K562 (cell line): ENCODE results near the gene C1orf198. TPM values are rescaled to one million over a fixed set of nuclear protein-coding genes. Genes with fewer than 3 reads are reported as not detected.
A peak's percentile ranks its signal among the peaks of the same experiment; 100 is the strongest.

ENCODE experiments used
- ATAC-seq: fragments of 200-7000 bp; cut with Tn5 transposase; 3 replicates; pipeline ENCODE4 v1.9.1; 2020; ENCODE audit warnings: moderate library complexity
- BruUV-seq: library from RNA; stranded (reverse); fragments of 400-500 nt; replicated peaks from 2 replicates; lab custom pipeline; 2021; lab: Mats Ljungman, UMichigan
- CTCF ChIA-PET: fragments of 300-600 bp; formaldehyde crosslinking; extraction: SDS; loops from one replicate; lab custom pipeline; 2021; ENCODE audit warnings: low intra/inter-chr PET ratio; lab: Yijun Ruan, JAX
- POLR2A ChIA-PET: fragments of 300-600, 350-650 bp; sonication (Branson Sonifier 250); formaldehyde crosslinking; extraction: SDS; loops from one replicate; lab custom pipeline; 2021; ENCODE audit warnings: antibody characterized with exemption, inconsistent platforms; lab: Yijun Ruan, JAX
- DNase-seq, 4 experiments: peaks; one replicate each; pipeline versions ENCODE4 v3.0.0 to v3.0.0-alpha.2; 2011 to 2018; ENCODE audit warnings: low spot score in 3 of 4, mixed read lengths in 3 of 4; ENCODE audit errors: extremely low read depth in 1 of 4
- FAIRE-seq: peaks from 2 replicates; lab custom pipeline; 2011; peaks lifted over from hg19 to GRCh38; lab: Jason Lieb, UNC
- H2AFZ ChIP-seq: 2 replicates; pipeline ENCODE4 v1.6.0; 2011; ENCODE audit warnings: low read depth, low read length, control low read depth, inconsistent platforms
- H3K27ac ChIP-seq: fragments of 200-600 bp; 3 replicates; pipeline ENCODE4 v1.8.0; 2011; ENCODE audit warnings: low read depth, mild to moderate bottlenecking, control low read depth, inconsistent platforms, low read length, moderate library complexity, mixed read lengths; ENCODE audit errors: extremely low read depth
- H3K27me3 ChIP-seq, 2 experiments: fragments of 300-600 bp in 1 of 2; 2 replicates in 1 of 2; 3 replicates in 1 of 2; pipeline versions ENCODE4 v1.6.0 to v1.8.0; 2011; ENCODE audit warnings: inconsistent platforms in 2 of 2, low read length in 2 of 2, mild to moderate bottlenecking in 1 of 2, mixed read lengths in 1 of 2, moderate library complexity in 1 of 2; ENCODE audit not compliant: control insufficient read depth in 2 of 2, insufficient read depth in 2 of 2
- H3K36me3 ChIP-seq: fragments of 300-600 bp; 3 replicates; pipeline ENCODE4 v1.8.0; 2011; ENCODE audit warnings: mild to moderate bottlenecking, low read length, inconsistent platforms; ENCODE audit not compliant: control insufficient read depth, insufficient read depth
- H3K4me1 ChIP-seq, 2 experiments: fragments of 200-600 bp in 1 of 2; replicated peaks in 1 of 2; 2 replicates in 1 of 2; 3 replicates in 1 of 2; pipeline versions ENCODE4 v1.5.1 to v1.8.0; 2011; ENCODE audit warnings: inconsistent platforms in 2 of 2, low read length in 2 of 2, mild to moderate bottlenecking in 1 of 2, mixed read lengths in 1 of 2, moderate library complexity in 1 of 2; ENCODE audit not compliant: control insufficient read depth in 2 of 2, insufficient read depth in 2 of 2
- H3K4me2 ChIP-seq: 2 replicates; pipeline ENCODE4 v1.6.1; 2011; ENCODE audit warnings: low read length, control low read depth, inconsistent platforms, mixed read lengths; ENCODE audit not compliant: insufficient read depth
- H3K4me3 ChIP-seq: fragments of 200-600 bp; sonication (generic), shearing (Covaris generic); 2 replicates; pipeline ENCODE4 v1.5.1; 2016; ENCODE audit warnings: control low read depth, inconsistent platforms
- H3K79me2 ChIP-seq: fragments of 200-600 bp; 3 replicates; pipeline ENCODE4 v1.8.0; 2011; ENCODE audit warnings: low read length, inconsistent platforms; ENCODE audit not compliant: control insufficient read depth, insufficient read depth
- H3K9ac ChIP-seq, 2 experiments: 2 replicates each; pipeline versions ENCODE4 v1.6.0 to v1.6.1; 2011; ENCODE audit warnings: low read depth in 2 of 2, low read length in 2 of 2, control low read depth in 1 of 2, inconsistent platforms in 1 of 2, mild to moderate bottlenecking in 1 of 2, mixed read lengths in 1 of 2; ENCODE audit not compliant: insufficient read depth in 1 of 2
- H3K9me1 ChIP-seq: one replicate; pipeline ENCODE4 v1.6.0; 2011; ENCODE audit warnings: inconsistent platforms, mild to moderate bottlenecking, low read length, moderate library complexity; ENCODE audit not compliant: control insufficient read depth, insufficient read depth
- H3K9me3 ChIP-seq: replicated peaks from 2 replicates; pipeline ENCODE4 v1.5.1; 2011; ENCODE audit warnings: low read depth, low read length, inconsistent platforms; ENCODE audit not compliant: control insufficient read depth, insufficient read depth
- H4K20me1 ChIP-seq: replicated peaks from 2 replicates; pipeline ENCODE4 v1.6.1; 2011; ENCODE audit warnings: low read length, inconsistent platforms, mixed read lengths; ENCODE audit not compliant: control insufficient read depth, insufficient read depth
- HMG20B ChIP-seq: fragments of 250-450 bp; sonication (Bioruptor Pico); IDR thresholded peaks from 2 replicates; pipeline ENCODE4 v1.5.0; 2021; ENCODE audit warnings: mild to moderate bottlenecking
- KDM5B ChIP-seq: fragments of 200-600 bp; sonication (generic); IDR thresholded peaks from 2 replicates; pipeline ENCODE4 v1.6.1; 2012; ENCODE audit warnings: low read depth, mild to moderate bottlenecking, moderate library complexity, low read length, control low read depth, inconsistent platforms; ENCODE audit not compliant: insufficient replicate concordance
- RBM14 ChIP-seq: fragments of 200-400 bp; formaldehyde crosslinking; IDR thresholded peaks from 2 replicates; pipeline ENCODE4 v1.6.1; 2018; ENCODE audit warnings: low read depth, mild to moderate bottlenecking, low read length, moderate library complexity, borderline replicate concordance; ENCODE audit not compliant: insufficient read depth
- SIN3A ChIP-seq, 2 experiments: fragments of 150-350 bp in 1 of 2; IDR thresholded peaks; 2 replicates each; pipeline ENCODE4 v1.6.1; 2011 to 2016; ENCODE audit warnings: borderline replicate concordance in 2 of 2, low read depth in 2 of 2, low read length in 2 of 2, mild to moderate bottlenecking in 2 of 2, moderate library complexity in 2 of 2; ENCODE audit not compliant: control insufficient read depth in 1 of 2
- SMARCE1 ChIP-seq: fragments of 450-650 bp; IDR thresholded peaks from 2 replicates; pipeline ENCODE4 v1.7.1; 2016; ENCODE audit warnings: mild to moderate bottlenecking
- ZFP36 ChIP-seq: fragments of 150-350 bp; IDR thresholded peaks from 2 replicates; pipeline ENCODE4 v1.6.1; 2018; ENCODE audit warnings: low read length, low read depth; ENCODE audit not compliant: partially characterized antibody
- ZNF24 ChIP-seq: fragments of 450-650 bp; IDR thresholded peaks from 2 replicates; pipeline ENCODE4 v1.6.1; 2016
- ZNF263 ChIP-seq: sonication (generic); formaldehyde crosslinking; IDR thresholded peaks from 2 replicates; pipeline ENCODE4 v1.8.0; 2022; ENCODE audit warnings: mild to moderate bottlenecking, missing genetic modification reagents, borderline replicate concordance
- WGBS: fragments of 100-300 bp; shearing (Covaris generic); methylation state at CpG from one replicate; pipeline ENCODE4 v1.1.6; 2016; ENCODE audit warnings: low coverage, mixed read lengths; ENCODE audit not compliant: insufficient coverage; ENCODE audit errors: missing lambda C conversion rate; 5-methylcytosine and 5-hydroxymethylcytosine counted together
- in situ Hi-C: fragments of 300-500 bp; cut with MboI; formaldehyde crosslinking; loops from 4 replicates; pipeline ENCODE4 v1.15.0; 2018; ENCODE audit warnings: inconsistent platforms, mixed read lengths
- intact Hi-C: fragments of 100-400 bp; cut with micrococcal nuclease; formaldehyde crosslinking; loops from 2 replicates; pipeline ENCODE4 v1.14.2; 2022
- polyA plus RNA-seq, 8 experiments: library from polyadenylated mRNA; depleted of rRNA in 4 of 8; stranded (reverse) in 5 of 8; unstranded in 3 of 8; fragments of >200 nt; fragmentation: Nextera tagmentation in 2 of 8; fragmentation: Illumina TruSeq in 1 of 8; extraction: Ambion mirVana in 2 of 8; extraction: Trizol in 1 of 8; gene quantifications; 2 replicates each; pipeline versions ENCODE4 v1.2.1 to v1.2.3, GENCODE V29; 2011 to 2014; ENCODE audit warnings: inconsistent platforms in 1 of 8, missing spikeins in 1 of 8
- total RNA-seq, 7 experiments: library from RNA; depleted of rRNA in 6 of 7; stranded (reverse); fragments of >200 nt in 6 of 7; fragmentation: Illumina TruSeq in 2 of 7; extraction: Trizol in 2 of 7; gene quantifications; 2 replicates each; pipeline versions ENCODE4 v1.2.1 to v1.2.3, GENCODE V29; 2011 to 2021; ENCODE audit warnings: low replicate concordance in 1 of 7
- TF ChIP-seq, protein P1 (sequence below): fragments of 250-450 bp; sonication (Bioruptor Pico); IDR thresholded peaks from 2 replicates; pipeline ENCODE4 v1.5.0; 2022; ENCODE audit warnings: mild to moderate bottlenecking
- TF ChIP-seq, protein P2 (sequence below): sonication (generic); formaldehyde crosslinking; IDR thresholded peaks from 2 replicates; pipeline ENCODE4 v1.8.0; 2022; ENCODE audit warnings: mild to moderate bottlenecking, missing genetic modification reagents

Gene C1orf198
- total and polyA plus RNA-seq, 9 of the 15 experiments (the other 6 are each of a cell fraction or from before 2014, with no cell fraction given) = 2.0 to 15.1 (median 10.4) TPM

DNA sequence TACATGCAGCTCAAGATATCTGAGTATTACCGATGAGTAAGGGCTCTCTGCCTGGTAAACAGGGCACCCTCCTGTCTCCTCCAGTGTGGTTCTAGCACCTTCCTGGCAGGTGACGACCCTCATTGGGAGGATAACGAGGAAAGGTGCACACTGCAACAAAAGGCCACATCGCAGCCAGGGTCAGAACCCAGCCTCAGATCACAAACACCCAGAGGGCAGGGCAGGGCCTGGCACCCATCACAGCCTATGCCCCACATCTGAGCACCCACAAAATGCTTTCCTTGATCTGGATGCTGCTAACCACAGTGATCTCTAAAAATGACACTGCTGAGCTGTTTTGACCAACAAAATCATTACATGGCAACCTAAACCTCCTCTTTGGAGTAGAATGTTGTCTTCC is 23.8 kb downstream of the C1orf198 start:
- Histone ChIP-seq H3K79me2 (no peaks in the 10 kb centered on the region), H4K20me1 (no peaks in the 10 kb centered on the region), H3K4me3 (no peak overlapping the region), H3K9me1 (no peaks in the 10 kb centered on the region), H2AFZ (no peak overlapping the region), H3K4me1 (no peaks in the 10 kb centered on the region), H3K36me3 (peaks cover 7% of the 10 kb centered on the region; the same call in 1 of the 3 replicates), H3K4me2 (no peak overlapping the region), H3K9ac (no peak overlapping the region), H3K27ac (no peak overlapping the region), H3K27me3 (peaks cover 0 to 5% of the 10 kb centered on the region in 2 experiments; a peak in 1 of 5 replicates), H3K9me3 (no peaks in the 10 kb centered on the region)
- ATAC-seq (no peak), FAIRE-seq (no peak), DNase-seq (no peak)
- no TSS peak for BruUV-seq
- intact Hi-C loops (no loop called here), in situ Hi-C loops (no loop called here)
- POLR2A ChIA-PET = interaction anchor here (0.8 kb wide), 1 partner anchor 11 kb away, joined by 3 read pairs; no protein-coding TSS in a partner anchor
- WGBS = 30% methylated on average over 4 of the region's 4 CpGs
- TF ChIP-seq ZFP36 (peak; percentile 76), SMARCE1 (no peak)
- CTCF ChIA-PET = no interaction called here

DNA sequence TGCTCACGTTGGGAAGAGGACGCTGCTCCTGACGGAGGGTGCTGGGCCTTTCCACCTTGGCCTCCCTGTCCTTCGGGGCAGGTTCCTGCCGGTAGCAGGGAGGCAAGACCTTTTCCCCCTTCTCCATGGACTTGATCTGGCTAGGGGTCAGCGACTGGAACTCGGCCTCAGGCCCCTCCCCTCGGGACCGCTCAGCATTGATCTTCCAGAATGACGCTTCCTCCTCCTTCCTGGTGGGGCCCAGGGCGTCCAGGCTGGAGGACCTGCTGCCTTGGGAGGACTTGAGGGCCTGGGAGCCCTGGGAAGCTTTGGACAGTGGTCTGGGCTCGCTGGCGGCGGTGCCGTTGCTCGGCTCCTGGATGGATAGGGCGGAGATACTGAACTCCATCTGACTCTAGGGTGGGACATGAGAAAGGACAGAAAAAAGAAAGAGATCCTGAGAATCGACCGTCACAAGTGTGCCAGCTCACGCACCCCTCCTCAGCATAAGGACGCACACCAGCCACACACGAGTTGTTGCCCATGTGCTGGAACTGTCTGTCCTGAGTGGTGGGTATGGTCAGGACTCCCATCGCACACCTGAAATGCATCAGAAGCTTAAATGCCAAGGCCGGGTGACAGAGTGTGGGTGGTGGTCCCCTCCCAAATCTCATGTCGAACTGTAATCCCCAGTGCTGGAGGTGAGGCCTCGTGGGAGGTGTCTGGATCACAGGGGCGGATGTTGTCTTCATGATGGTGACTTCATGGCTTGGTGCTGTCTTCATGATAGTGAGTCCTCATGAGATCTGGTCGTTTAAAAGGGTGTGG is 24.6 kb downstream of the C1orf198 start:
- POLR2A ChIA-PET = interaction anchor here (0.8 kb wide), 1 partner anchor 12 kb away, joined by 3 read pairs; no protein-coding TSS in a partner anchor
- H3K36me3 ChIP-seq = peaks cover 7% of the 10 kb centered on the region; the same call in 1 of the 3 replicates
- in situ Hi-C loops = no loop called here
- no peak overlapping the region for H2AFZ ChIP-seq
- H3K4me1 ChIP-seq = no peaks in the 10 kb centered on the region; a peak in 1 of 5 replicates
- H3K9me1 ChIP-seq = no peaks in the 10 kb centered on the region
- no peaks in the 10 kb centered on the region for H3K9me3 ChIP-seq
- no peak overlapping the region for H3K4me3 ChIP-seq
- no TSS peak for BruUV-seq
- no peaks in the 10 kb centered on the region for H4K20me1 ChIP-seq
- FAIRE-seq (no peak), DNase-seq (no peak), ATAC-seq (no peak; the same call in 2 of the 3 replicates)
- intact Hi-C loops = no loop called here
- peaks cover 0 to under 1% of the 10 kb centered on the region in 2 experiments; a peak in 1 of 5 replicates for H3K27me3 ChIP-seq
- no peak overlapping the region for H3K9ac ChIP-seq
- H3K27ac ChIP-seq = no peak overlapping the region
- H3K4me2 ChIP-seq = no peak overlapping the region
- no peaks in the 10 kb centered on the region for H3K79me2 ChIP-seq
- CTCF ChIA-PET = no interaction called here
- WGBS = 66% methylated on average over 26 of the region's 28 CpGs
- TF ChIP-seq, protein P1, sequence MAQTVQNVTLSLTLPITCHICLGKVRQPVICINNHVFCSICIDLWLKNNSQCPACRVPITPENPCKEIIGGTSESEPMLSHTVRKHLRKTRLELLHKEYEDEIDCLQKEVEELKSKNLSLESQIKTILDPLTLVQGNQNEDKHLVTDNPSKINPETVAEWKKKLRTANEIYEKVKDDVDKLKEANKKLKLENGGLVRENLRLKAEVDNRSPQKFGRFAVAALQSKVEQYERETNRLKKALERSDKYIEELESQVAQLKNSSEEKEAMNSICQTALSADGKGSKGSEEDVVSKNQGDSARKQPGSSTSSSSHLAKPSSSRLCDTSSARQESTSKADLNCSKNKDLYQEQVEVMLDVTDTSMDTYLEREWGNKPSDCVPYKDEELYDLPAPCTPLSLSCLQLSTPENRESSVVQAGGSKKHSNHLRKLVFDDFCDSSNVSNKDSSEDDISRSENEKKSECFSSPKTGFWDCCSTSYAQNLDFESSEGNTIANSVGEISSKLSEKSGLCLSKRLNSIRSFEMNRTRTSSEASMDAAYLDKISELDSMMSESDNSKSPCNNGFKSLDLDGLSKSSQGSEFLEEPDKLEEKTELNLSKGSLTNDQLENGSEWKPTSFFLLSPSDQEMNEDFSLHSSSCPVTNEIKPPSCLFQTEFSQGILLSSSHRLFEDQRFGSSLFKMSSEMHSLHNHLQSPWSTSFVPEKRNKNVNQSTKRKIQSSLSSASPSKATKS (CRISPR knock-in tag) = no peak
- no peak for TF ChIP-seq ZNF263 (CRISPR knock-in tag)
- TF ChIP-seq KDM5B = no peak
- no peak for TF ChIP-seq SIN3A (IDR thresholded peaks at IDR 0.05; ENCODE audit: borderline replicate concordance in 2 of 2, control insufficient read depth in 1 of 2, low read depth in 2 of 2, low read length in 2 of 2)
- no peak for TF ChIP-seq RBM14
- TF ChIP-seq, protein P2, sequence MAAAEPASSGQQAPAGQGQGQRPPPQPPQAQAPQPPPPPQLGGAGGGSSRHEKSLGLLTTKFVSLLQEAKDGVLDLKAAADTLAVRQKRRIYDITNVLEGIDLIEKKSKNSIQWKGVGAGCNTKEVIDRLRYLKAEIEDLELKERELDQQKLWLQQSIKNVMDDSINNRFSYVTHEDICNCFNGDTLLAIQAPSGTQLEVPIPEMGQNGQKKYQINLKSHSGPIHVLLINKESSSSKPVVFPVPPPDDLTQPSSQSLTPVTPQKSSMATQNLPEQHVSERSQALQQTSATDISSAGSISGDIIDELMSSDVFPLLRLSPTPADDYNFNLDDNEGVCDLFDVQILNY (CRISPR knock-in tag) = no peak
- TF ChIP-seq HMG20B (CRISPR knock-in tag) = no peak
- TF ChIP-seq ZNF24 = no peak
